Measurements from ENCODE around the gene WHRN.
A peak's percentile ranks its signal among the peaks of the same experiment; 100 is the strongest.

The WHRN gene

GRCh38 chr9:114394523-114395333, 110.5 kb downstream of the WHRN start:
- no peak for DNase-seq

GRCh38 chr9:114392749-114393112, 112.5 kb downstream of the WHRN start:
- DNase-seq: no peak

- DNase-seq: no peak
Measured at GRCh38 chr9:114390952-114391351, 114.3 kb downstream of the WHRN start.

- DNase-seq: no peak
Measured at GRCh38 chr9:114389612-114390368, 115.5 kb downstream of the WHRN start.

- no peak for DNase-seq
Measured at GRCh38 chr9:114388764-114389375, 116.4 kb downstream of the WHRN start.

- DNase-seq: no peak
Measured at GRCh38 chr9:114388357-114388682, 117.0 kb downstream of the WHRN start.

- DNase-seq: no peak
Measured at GRCh38 chr9:114387680-114388356, 117.5 kb downstream of the WHRN start, which contains the start of gene AKNA. AKNA (minus strand) TSS chr9:114387982; CDS start chr9:114381333, 6,649 bp downstream.

GRCh38 chr9:114386886-114387679, 118.2 kb downstream of the WHRN start:
- DNase-seq: no peak

- no peak for DNase-seq
Measured at GRCh38 chr9:114386361-114386885, 118.8 kb downstream of the WHRN start.

- DNase-seq: peak; percentile 87
Measured at GRCh38 chr9:114385397-114386181, 119.7 kb downstream of the WHRN start.

- DNase-seq: no peak
Measured at GRCh38 chr9:114384836-114385396, 120.4 kb downstream of the WHRN start.

- DNase-seq: no peak
Measured at GRCh38 chr9:114384341-114384740, 120.9 kb downstream of the WHRN start.

- no peak for DNase-seq
Measured at GRCh38 chr9:114383521-114384231, 121.6 kb downstream of the WHRN start.

- no peak for DNase-seq
Measured at GRCh38 chr9:114382699-114383520, 122.4 kb downstream of the WHRN start.

- DNase-seq: no peak
Measured at GRCh38 chr9:114378883-114379282, 126.4 kb downstream of the WHRN start.

- DNase-seq: no peak
Measured at GRCh38 chr9:114378016-114378415, 127.3 kb downstream of the WHRN start.

- no peak for DNase-seq
Measured at GRCh38 chr9:114376586-114377445, 128.5 kb downstream of the WHRN start.

Measured in NCI-H226 (cell line).